GM23338 (cell line): ENCODE data around the gene RAB11FIP4. TPM values are rescaled to one million over a fixed set of nuclear protein-coding genes. Genes with fewer than 3 reads are reported as not detected.

Experiments
- ATAC-seq: fragments of 200-7000 bp; cut with Tn5 transposase; 3 replicates; pipeline ENCODE4 v1.9.1; 2020
- DNase-seq: peaks from one replicate; pipeline ENCODE4 v3.0.0-alpha.2; 2015; ENCODE audit warnings: low spot score
- H2AFZ ChIP-seq: fragments of 200-600 bp; sonication (generic); 2 replicates; pipeline ENCODE4 v1.8.0; 2016; ENCODE audit warnings: antibody characterized with exemption, mild to moderate bottlenecking, moderate library complexity
- H3F3A ChIP-seq: fragments of 200-600 bp; sonication (generic); replicated peaks from 2 replicates; pipeline ENCODE4 v1.8.0; 2017; ENCODE audit warnings: antibody characterized with exemption, mixed run types, low read depth
- H3K27ac ChIP-seq: fragments of 200-600 bp; sonication (generic); 2 replicates; pipeline ENCODE4 v1.6.1; 2016; ENCODE audit warnings: low read depth
- H3K27me3 ChIP-seq: fragments of 200-600 bp; sonication (generic); 2 replicates; pipeline ENCODE4 v1.8.0; 2016; ENCODE audit warnings: mild to moderate bottlenecking, mixed run types, moderate library complexity; ENCODE audit not compliant: insufficient read depth
- H3K36me3 ChIP-seq: fragments of 200-600 bp; sonication (generic); 2 replicates; pipeline ENCODE4 v1.8.0; 2016; ENCODE audit warnings: mild to moderate bottlenecking; ENCODE audit not compliant: insufficient read depth
- H3K4me1 ChIP-seq: fragments of 200-600 bp; sonication (generic); 2 replicates; pipeline ENCODE4 v1.8.0; 2016; ENCODE audit warnings: mild to moderate bottlenecking, moderate library complexity; ENCODE audit not compliant: insufficient read depth
- H3K4me2 ChIP-seq: fragments of 200-600 bp; sonication (generic); 2 replicates; pipeline ENCODE4 v1.7.1; 2017; ENCODE audit warnings: mixed run types
- H3K4me3 ChIP-seq: fragments of 200-600 bp; sonication (generic); 2 replicates; pipeline ENCODE4 v1.6.1; 2016; ENCODE audit warnings: mixed run types
- H3K79me2 ChIP-seq: fragments of 200-600 bp; sonication (generic); replicated peaks from 2 replicates; pipeline ENCODE4 v1.8.0; 2017; ENCODE audit warnings: mild to moderate bottlenecking; ENCODE audit not compliant: insufficient read depth
- H3K9me2 ChIP-seq: fragments of 200-600 bp; sonication (generic); 2 replicates; pipeline ENCODE4 v1.8.0; 2017; ENCODE audit not compliant: insufficient read depth
- H4K20me1 ChIP-seq: fragments of 200-600 bp; sonication (generic); replicated peaks from 2 replicates; pipeline ENCODE4 v1.8.0; 2017; ENCODE audit warnings: mild to moderate bottlenecking; ENCODE audit not compliant: insufficient read depth
- H3K27ac Mint-ChIP-seq: 2 replicates; pipeline ENCODE4 v1.8.0; 2020; ENCODE audit warnings: inconsistent platforms, mild to moderate bottlenecking, moderate library complexity, mixed read lengths
- H3K27me3 Mint-ChIP-seq: 3 replicates; pipeline ENCODE4 v1.8.0; 2022; ENCODE audit warnings: low read depth, mild to moderate bottlenecking, moderate library complexity, mixed read lengths, inconsistent platforms; ENCODE audit not compliant: insufficient read depth, poor library complexity
- H3K36me3 Mint-ChIP-seq: 3 replicates; pipeline ENCODE4 v1.8.0; 2021; ENCODE audit warnings: low read depth, mild to moderate bottlenecking, inconsistent platforms, moderate library complexity, mixed read lengths
- H3K4me1 Mint-ChIP-seq: 3 replicates; pipeline ENCODE4 v1.8.0; 2020; ENCODE audit warnings: mild to moderate bottlenecking, inconsistent platforms, mixed read lengths
- H3K4me3 Mint-ChIP-seq: 3 replicates; pipeline ENCODE4 v1.8.0; 2021; ENCODE audit warnings: moderate library complexity, mild to moderate bottlenecking, inconsistent platforms, mixed read lengths
- H3K9me3 Mint-ChIP-seq: 3 replicates; pipeline ENCODE4 v1.8.0; 2020; ENCODE audit warnings: moderate library complexity, mild to moderate bottlenecking, inconsistent platforms, mixed read lengths
- CREB1 ChIP-seq: fragments of 250-450 bp; sonication (Bioruptor Pico); IDR thresholded peaks from 2 replicates; pipeline ENCODE4 v1.5.0; 2020; ENCODE audit warnings: low read depth, mild to moderate bottlenecking, moderate library complexity
- CTCF ChIP-seq, 2 experiments: fragments of 200-600 bp in 1 of 2; sonication (generic) in 1 of 2; conservative IDR thresholded peaks; 2 replicates each; pipeline versions ENCODE4 v1.5.1 to v1.6.1; 2016 to 2017; ENCODE audit warnings: antibody characterized with exemption in 2 of 2, low read depth in 2 of 2, mild to moderate bottlenecking in 2 of 2, moderate library complexity in 1 of 2
- ETS1 ChIP-seq: IDR thresholded peaks from 2 replicates; pipeline ENCODE4 v1.6.1; 2016; ENCODE audit warnings: antibody characterized with exemption
- EZH2 ChIP-seq: fragments of 200-600 bp; sonication (generic); IDR thresholded peaks from one replicate; pipeline ENCODE4 v1.8.0; 2017; ENCODE audit warnings: antibody characterized with exemption, mild to moderate bottlenecking, low read depth; ENCODE audit not compliant: unreplicated experiment
- EZH2phosphoT487 ChIP-seq: fragments of 200-600 bp; sonication (generic); IDR thresholded peaks from one replicate; pipeline ENCODE4 v1.8.1; 2018; ENCODE audit warnings: antibody characterized with exemption; ENCODE audit not compliant: unreplicated experiment
- JUNB ChIP-seq: IDR thresholded peaks from one replicate; pipeline ENCODE4 v1.6.1; 2016; ENCODE audit warnings: antibody characterized with exemption; ENCODE audit not compliant: unreplicated experiment
- NANOG ChIP-seq: IDR thresholded peaks from 2 replicates; pipeline ENCODE4 v1.6.1; 2016; ENCODE audit warnings: antibody characterized with exemption, borderline replicate concordance
- POLR2AphosphoS5 ChIP-seq: IDR thresholded peaks from 2 replicates; pipeline ENCODE4 v1.6.1; 2016; ENCODE audit warnings: antibody characterized with exemption, low read depth
- STAT1 ChIP-seq: IDR thresholded peaks from one replicate; pipeline ENCODE4 v1.6.1; 2016; ENCODE audit warnings: antibody characterized with exemption; ENCODE audit not compliant: unreplicated experiment
- ZNF114 ChIP-seq: fragments of 250-450 bp; sonication (Bioruptor Pico); IDR thresholded peaks from 2 replicates; pipeline ENCODE4 v1.5.0; 2020; ENCODE audit warnings: mild to moderate bottlenecking, moderate library complexity
- ZNF331 ChIP-seq: fragments of 250-450 bp; sonication (Bioruptor Pico); IDR thresholded peaks from 2 replicates; pipeline ENCODE4 v1.5.0; 2020; ENCODE audit warnings: low read depth, mild to moderate bottlenecking, moderate library complexity
- polyA plus RNA-seq: library from polyadenylated mRNA; unstranded; fragments of >200 nt; fragmentation: Nextera tagmentation; extraction: Ambion mirVana; gene quantifications from 2 replicates; pipeline ENCODE4 v1.2.1, GENCODE V29; 2016
- total RNA-seq: library from RNA; depleted of rRNA; stranded (reverse); fragments of >200 nt; shearing (Covaris generic); gene quantifications from 2 replicates; pipeline ENCODE4 v1.2.3, GENCODE V29; 2014
- TF ChIP-seq, protein P1 (sequence below): fragments of 250-450 bp; sonication (Bioruptor Pico); IDR thresholded peaks from 2 replicates; pipeline ENCODE4 v1.5.0; 2020; ENCODE audit warnings: mild to moderate bottlenecking, moderate library complexity
- TF ChIP-seq, protein P2 (sequence below): IDR thresholded peaks from one replicate; pipeline ENCODE4 v1.6.1; 2018; ENCODE audit warnings: antibody characterized with exemption; ENCODE audit not compliant: unreplicated experiment

The RAB11FIP4 gene
- total and polyA plus RNA-seq, 2 experiments from 2014 or later: 26.0 to 65.6 TPM

DNA sequence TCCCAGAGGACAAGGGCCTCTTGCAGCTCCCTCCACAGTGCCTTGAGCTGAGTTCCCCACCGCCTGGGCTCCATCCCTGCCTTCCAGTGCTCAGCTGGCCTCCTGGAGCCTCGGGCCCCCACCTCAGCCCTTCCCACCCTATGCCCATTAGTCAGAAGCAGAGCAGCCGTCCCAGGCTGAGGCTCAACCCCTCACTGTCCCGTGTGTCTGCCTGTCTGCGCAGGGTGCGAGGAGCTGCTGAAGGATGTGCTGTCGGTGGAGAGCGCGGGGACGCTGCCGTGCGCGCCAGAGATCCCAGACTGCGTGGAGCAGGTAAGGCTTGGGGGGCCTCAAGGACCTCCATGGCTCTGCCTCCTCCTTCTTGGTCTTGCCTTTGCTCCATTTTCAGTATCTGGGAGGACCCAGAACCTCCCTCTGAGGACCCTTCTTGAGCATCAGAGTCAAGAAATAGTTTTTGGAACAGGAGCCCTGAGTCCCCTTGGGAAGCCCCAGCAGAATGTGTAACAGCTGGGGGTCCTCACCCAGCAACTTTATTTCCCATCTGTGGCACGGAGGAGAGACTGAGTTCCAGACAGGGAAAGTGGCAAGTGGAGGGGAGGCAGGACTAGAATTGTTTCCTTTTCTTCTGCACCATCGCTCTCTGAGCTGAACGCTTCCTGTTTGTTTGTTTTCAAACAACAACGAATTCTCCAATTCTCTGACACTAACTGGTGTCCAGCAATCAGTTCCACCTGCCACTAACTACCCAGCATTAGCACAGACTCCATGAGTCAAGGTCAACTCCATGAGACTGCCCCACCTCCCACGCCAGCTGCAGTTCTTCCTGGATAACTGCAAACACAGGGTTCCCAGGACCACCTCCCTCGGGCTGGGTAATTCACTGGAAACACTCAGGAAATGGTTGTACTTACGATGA lies 42.6 kb downstream of the RAB11FIP4 start:
- no peaks in the 10 kb centered on the region for H3K36me3 ChIP-seq
- ATAC-seq: no peak
- peaks cover 13% of the 10 kb centered on the region for H3K4me1 Mint-ChIP-seq
- H3K4me2 ChIP-seq: no peak overlapping the region
- no peaks in the 10 kb centered on the region for H3K36me3 Mint-ChIP-seq
- no peaks in the 10 kb centered on the region for H3F3A ChIP-seq
- H3K4me3 Mint-ChIP-seq: no peak overlapping the region
- TF ChIP-seq ZNF331: no peak
- TF ChIP-seq, protein P1, sequence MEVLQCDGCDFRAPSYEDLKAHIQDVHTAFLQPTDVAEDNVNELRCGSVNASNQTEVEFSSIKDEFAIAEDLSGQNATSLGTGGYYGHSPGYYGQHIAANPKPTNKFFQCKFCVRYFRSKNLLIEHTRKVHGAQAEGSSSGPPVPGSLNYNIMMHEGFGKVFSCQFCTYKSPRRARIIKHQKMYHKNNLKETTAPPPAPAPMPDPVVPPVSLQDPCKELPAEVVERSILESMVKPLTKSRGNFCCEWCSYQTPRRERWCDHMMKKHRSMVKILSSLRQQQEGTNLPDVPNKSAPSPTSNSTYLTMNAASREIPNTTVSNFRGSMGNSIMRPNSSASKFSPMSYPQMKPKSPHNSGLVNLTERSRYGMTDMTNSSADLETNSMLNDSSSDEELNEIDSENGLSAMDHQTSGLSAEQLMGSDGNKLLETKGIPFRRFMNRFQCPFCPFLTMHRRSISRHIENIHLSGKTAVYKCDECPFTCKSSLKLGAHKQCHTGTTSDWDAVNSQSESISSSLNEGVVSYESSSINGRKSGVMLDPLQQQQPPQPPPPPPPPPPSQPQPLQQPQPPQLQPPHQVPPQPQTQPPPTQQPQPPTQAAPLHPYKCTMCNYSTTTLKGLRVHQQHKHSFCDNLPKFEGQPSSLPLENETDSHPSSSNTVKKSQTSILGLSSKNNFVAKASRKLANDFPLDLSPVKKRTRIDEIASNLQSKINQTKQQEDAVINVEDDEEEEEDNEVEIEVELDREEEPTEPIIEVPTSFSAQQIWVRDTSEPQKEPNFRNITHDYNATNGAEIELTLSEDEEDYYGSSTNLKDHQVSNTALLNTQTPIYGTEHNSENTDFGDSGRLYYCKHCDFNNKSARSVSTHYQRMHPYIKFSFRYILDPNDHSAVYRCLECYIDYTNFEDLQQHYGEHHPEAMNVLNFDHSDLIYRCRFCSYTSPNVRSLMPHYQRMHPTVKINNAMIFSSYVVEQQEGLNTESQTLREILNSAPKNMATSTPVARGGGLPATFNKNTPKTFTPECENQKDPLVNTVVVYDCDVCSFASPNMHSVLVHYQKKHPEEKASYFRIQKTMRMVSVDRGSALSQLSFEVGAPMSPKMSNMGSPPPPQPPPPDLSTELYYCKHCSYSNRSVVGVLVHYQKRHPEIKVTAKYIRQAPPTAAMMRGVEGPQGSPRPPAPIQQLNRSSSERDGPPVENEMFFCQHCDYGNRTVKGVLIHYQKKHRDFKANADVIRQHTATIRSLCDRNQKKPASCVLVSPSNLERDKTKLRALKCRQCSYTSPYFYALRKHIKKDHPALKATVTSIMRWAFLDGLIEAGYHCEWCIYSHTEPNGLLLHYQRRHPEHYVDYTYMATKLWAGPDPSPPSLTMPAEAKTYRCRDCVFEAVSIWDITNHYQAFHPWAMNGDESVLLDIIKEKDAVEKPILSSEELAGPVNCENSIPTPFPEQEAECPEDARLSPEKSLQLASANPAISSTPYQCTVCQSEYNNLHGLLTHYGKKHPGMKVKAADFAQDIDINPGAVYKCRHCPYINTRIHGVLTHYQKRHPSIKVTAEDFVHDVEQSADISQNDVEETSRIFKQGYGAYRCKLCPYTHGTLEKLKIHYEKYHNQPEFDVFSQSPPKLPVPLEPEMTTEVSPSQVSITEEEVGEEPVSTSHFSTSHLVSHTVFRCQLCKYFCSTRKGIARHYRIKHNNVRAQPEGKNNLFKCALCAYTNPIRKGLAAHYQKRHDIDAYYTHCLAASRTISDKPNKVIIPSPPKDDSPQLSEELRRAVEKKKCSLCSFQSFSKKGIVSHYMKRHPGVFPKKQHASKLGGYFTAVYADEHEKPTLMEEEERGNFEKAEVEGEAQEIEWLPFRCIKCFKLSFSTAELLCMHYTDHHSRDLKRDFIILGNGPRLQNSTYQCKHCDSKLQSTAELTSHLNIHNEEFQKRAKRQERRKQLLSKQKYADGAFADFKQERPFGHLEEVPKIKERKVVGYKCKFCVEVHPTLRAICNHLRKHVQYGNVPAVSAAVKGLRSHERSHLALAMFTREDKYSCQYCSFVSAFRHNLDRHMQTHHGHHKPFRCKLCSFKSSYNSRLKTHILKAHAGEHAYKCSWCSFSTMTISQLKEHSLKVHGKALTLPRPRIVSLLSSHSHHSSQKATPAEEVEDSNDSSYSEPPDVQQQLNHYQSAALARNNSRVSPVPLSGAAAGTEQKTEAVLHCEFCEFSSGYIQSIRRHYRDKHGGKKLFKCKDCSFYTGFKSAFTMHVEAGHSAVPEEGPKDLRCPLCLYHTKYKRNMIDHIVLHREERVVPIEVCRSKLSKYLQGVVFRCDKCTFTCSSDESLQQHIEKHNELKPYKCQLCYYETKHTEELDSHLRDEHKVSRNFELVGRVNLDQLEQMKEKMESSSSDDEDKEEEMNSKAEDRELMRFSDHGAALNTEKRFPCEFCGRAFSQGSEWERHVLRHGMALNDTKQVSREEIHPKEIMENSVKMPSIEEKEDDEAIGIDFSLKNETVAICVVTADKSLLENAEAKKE (CRISPR knock-in tag): no peak
- no peak for TF ChIP-seq ETS1
- TF ChIP-seq POLR2AphosphoS5: no peak
- TF ChIP-seq EZH2phosphoT487: no peak
- no peak for TF ChIP-seq CREB1 (CRISPR knock-in tag)
- TF ChIP-seq, protein P2, sequence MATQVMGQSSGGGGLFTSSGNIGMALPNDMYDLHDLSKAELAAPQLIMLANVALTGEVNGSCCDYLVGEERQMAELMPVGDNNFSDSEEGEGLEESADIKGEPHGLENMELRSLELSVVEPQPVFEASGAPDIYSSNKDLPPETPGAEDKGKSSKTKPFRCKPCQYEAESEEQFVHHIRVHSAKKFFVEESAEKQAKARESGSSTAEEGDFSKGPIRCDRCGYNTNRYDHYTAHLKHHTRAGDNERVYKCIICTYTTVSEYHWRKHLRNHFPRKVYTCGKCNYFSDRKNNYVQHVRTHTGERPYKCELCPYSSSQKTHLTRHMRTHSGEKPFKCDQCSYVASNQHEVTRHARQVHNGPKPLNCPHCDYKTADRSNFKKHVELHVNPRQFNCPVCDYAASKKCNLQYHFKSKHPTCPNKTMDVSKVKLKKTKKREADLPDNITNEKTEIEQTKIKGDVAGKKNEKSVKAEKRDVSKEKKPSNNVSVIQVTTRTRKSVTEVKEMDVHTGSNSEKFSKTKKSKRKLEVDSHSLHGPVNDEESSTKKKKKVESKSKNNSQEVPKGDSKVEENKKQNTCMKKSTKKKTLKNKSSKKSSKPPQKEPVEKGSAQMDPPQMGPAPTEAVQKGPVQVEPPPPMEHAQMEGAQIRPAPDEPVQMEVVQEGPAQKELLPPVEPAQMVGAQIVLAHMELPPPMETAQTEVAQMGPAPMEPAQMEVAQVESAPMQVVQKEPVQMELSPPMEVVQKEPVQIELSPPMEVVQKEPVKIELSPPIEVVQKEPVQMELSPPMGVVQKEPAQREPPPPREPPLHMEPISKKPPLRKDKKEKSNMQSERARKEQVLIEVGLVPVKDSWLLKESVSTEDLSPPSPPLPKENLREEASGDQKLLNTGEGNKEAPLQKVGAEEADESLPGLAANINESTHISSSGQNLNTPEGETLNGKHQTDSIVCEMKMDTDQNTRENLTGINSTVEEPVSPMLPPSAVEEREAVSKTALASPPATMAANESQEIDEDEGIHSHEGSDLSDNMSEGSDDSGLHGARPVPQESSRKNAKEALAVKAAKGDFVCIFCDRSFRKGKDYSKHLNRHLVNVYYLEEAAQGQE: no peak
- TF ChIP-seq JUNB: no peak
- TF ChIP-seq ZNF114 (CRISPR knock-in tag): no peak
- no peak for TF ChIP-seq CTCF (conservative IDR thresholded peaks at IDR 0.05; ENCODE audit: low read depth in 2 of 2)
- TF ChIP-seq STAT1: no peak
- TF ChIP-seq NANOG: no peak
- TF ChIP-seq EZH2: no peak
- no peaks in the 10 kb centered on the region for H4K20me1 ChIP-seq
- H3K27ac Mint-ChIP-seq: no peak overlapping the region
- H3K4me1 ChIP-seq: no peaks in the 10 kb centered on the region
- no peak overlapping the region for H2AFZ ChIP-seq
- no peaks in the 10 kb centered on the region for H3K9me2 ChIP-seq
- H3K9me3 Mint-ChIP-seq: no peaks in the 10 kb centered on the region; the same call in 2 of the 3 replicates
- H3K79me2 ChIP-seq: no peaks in the 10 kb centered on the region
- no peak overlapping the region for H3K27ac ChIP-seq
- DNase-seq: no peak
- H3K27me3 Mint-ChIP-seq: peaks cover 6% of the 10 kb centered on the region
- H3K27me3 ChIP-seq: no peaks in the 10 kb centered on the region
- no peak overlapping the region for H3K4me3 ChIP-seq
